ENCODE results near the gene B4GALNT4.

- no peak for TF ChIP-seq TARDBP (IDR thresholded peaks at IDR 0.05)
- TF ChIP-seq CTBP1 (IDR thresholded peaks at IDR 0.05; ENCODE audit: borderline replicate concordance), result no peak
- TF ChIP-seq HDGF (IDR thresholded peaks at IDR 0.05; ENCODE audit: borderline replicate concordance), result no peak
- no peak for TF ChIP-seq SP1 (IDR thresholded peaks at IDR 0.05)
- no peak for TF ChIP-seq LEF1 (IDR thresholded peaks at IDR 0.05; ENCODE audit: borderline replicate concordance)
- TF ChIP-seq L3MBTL2 (conservative IDR thresholded peaks at IDR 0.05), result no peak
- TF ChIP-seq BHLHE40 (IDR thresholded peaks at IDR 0.05; ENCODE audit: borderline replicate concordance), result no peak
- no peak for TF ChIP-seq ZNF384 (IDR thresholded peaks at IDR 0.05)
- no peak for TF ChIP-seq FOXA1 (IDR thresholded peaks at IDR 0.05)
Observed at GRCh38 chr11:365831-366230, 3.5 kb upstream of the B4GALNT4 start.

Data from HEK293T (cell line).